HCT116 (cell line): ENCODE data around the gene DYNC1I1. TPM values are rescaled to one million over a fixed set of nuclear protein-coding genes. Genes with fewer than 3 reads are reported as not detected.

Experiments used
- ATAC-seq: fragments of 200-7000 bp; cut with Tn5 transposase; 2 replicates; pipeline ENCODE4 v1.9.1; 2020; ENCODE audit warnings: mild to moderate bottlenecking, moderate library complexity
- BruUV-seq: library from RNA; stranded (reverse); fragments of 400-500 nt; replicated peaks from 2 replicates; lab custom pipeline; 2021; lab: Mats Ljungman, UMichigan
- CTCF ChIA-PET: fragments of 300-600 bp; sonication (Branson Sonifier 250); formaldehyde crosslinking; loops from one replicate; lab custom pipeline; 2021; ENCODE audit warnings: antibody characterized with exemption; lab: Charles Lee
- POLR2A ChIA-PET: fragments of 300-600, 350-600 bp; sonication (Branson Sonifier 250); formaldehyde crosslinking; loops from one replicate; lab custom pipeline; 2021; ENCODE audit warnings: antibody characterized with exemption; lab: Charles Lee
- RAD21 ChIA-PET, 2 experiments: fragments of 300-600 bp; sonication (Branson Sonifier 250); formaldehyde crosslinking; loops; one replicate each; lab custom pipeline; 2023; ENCODE audit warnings: low total read pairs in 2 of 2; ENCODE audit not compliant: uncharacterized antibody in 2 of 2, unreplicated experiment in 2 of 2, low non-redundant PET in 1 of 2; lab: Charles Lee
- DNase-seq: peaks from one replicate; pipeline ENCODE4 v3.0.0-alpha.2; 2010; ENCODE audit warnings: low read depth, low spot score
- H2AFZ ChIP-seq: fragments of 200-600 bp; shearing (Covaris generic), sonication (generic); 2 replicates; pipeline ENCODE4 v1.6.1; 2017; ENCODE audit warnings: low read depth, mixed run types, mixed read lengths, antibody characterized with exemption, low read length; ENCODE audit not compliant: poor library complexity, severe bottlenecking
- H3K27ac ChIP-seq: 2 replicates; pipeline ENCODE4 v1.5.1; 2012; ENCODE audit warnings: low read depth, low read length
- H3K27me3 ChIP-seq: fragments of 200-600 bp; sonication (generic); 2 replicates; pipeline ENCODE4 v1.6.1; 2016; ENCODE audit warnings: mixed run types, low read length, mixed read lengths; ENCODE audit not compliant: insufficient read depth
- H3K36me3 ChIP-seq, 2 experiments: fragments of 200-500 bp in 1 of 2; fragments of 200-600 bp in 1 of 2; sonication (Bioruptor generic) in 1 of 2; sonication (generic) in 1 of 2; 2 replicates each; pipeline versions ENCODE4 v1.5.1 to v1.6.1; 2014 to 2016; ENCODE audit warnings: low read length in 2 of 2, inconsistent platforms in 1 of 2, mixed read lengths in 1 of 2, mixed run types in 1 of 2; ENCODE audit not compliant: insufficient read depth in 2 of 2, control insufficient read depth in 1 of 2
- H3K4me1 ChIP-seq, 2 experiments: fragments of 200-600 bp in 1 of 2; sonication (generic) in 1 of 2; 2 replicates each; pipeline versions ENCODE4 v1.5.1 to v1.6.1; 2012 to 2017; ENCODE audit warnings: low read length in 2 of 2, inconsistent platforms in 1 of 2, mild to moderate bottlenecking in 1 of 2, mixed read lengths in 1 of 2, mixed run types in 1 of 2, moderate library complexity in 1 of 2; ENCODE audit not compliant: insufficient read depth in 2 of 2, control insufficient read depth in 1 of 2
- H3K4me2 ChIP-seq: fragments of 200-600 bp; sonication (generic); 2 replicates; pipeline ENCODE4 v1.6.1; 2017; ENCODE audit warnings: mixed run types, low read length, mixed read lengths
- H3K4me3 ChIP-seq, 2 experiments: fragments of 200-600 bp in 1 of 2; sonication (generic) in 1 of 2; replicated peaks in 1 of 2; 2 replicates each; pipeline ENCODE4 v1.5.1; 2011 to 2016; ENCODE audit warnings: low read length in 2 of 2, control low read depth in 1 of 2, low read depth in 1 of 2, mild to moderate bottlenecking in 1 of 2, mixed read lengths in 1 of 2, mixed run types in 1 of 2
- H3K79me2 ChIP-seq: fragments of 200-600 bp; sonication (generic); 2 replicates; pipeline ENCODE4 v1.6.1; 2017; ENCODE audit warnings: mild to moderate bottlenecking, mixed run types, low read length, moderate library complexity, mixed read lengths; ENCODE audit not compliant: insufficient read depth
- H3K9ac ChIP-seq: fragments of 200-600 bp; sonication (generic); 2 replicates; pipeline ENCODE4 v1.6.1; 2016; ENCODE audit warnings: low read length, mixed read lengths
- H3K9me2 ChIP-seq: fragments of 200-600 bp; sonication (generic), shearing (Covaris generic); 2 replicates; pipeline ENCODE4 v1.6.1; 2017; ENCODE audit warnings: mixed run types, mild to moderate bottlenecking, moderate library complexity; ENCODE audit not compliant: insufficient read depth
- H3K9me3 ChIP-seq, 2 experiments: fragments of 200-500 bp in 1 of 2; fragments of 200-600 bp in 1 of 2; sonication (Bioruptor generic) in 1 of 2; sonication (generic) in 1 of 2; 2 replicates each; pipeline ENCODE4 v1.6.1; 2014 to 2017; ENCODE audit warnings: low read length in 2 of 2, mixed read lengths in 2 of 2, inconsistent platforms in 1 of 2, low read depth in 1 of 2, mild to moderate bottlenecking in 1 of 2, mixed run types in 1 of 2, moderate library complexity in 1 of 2; ENCODE audit not compliant: control insufficient read depth in 1 of 2, insufficient read depth in 1 of 2
- H4K20me1 ChIP-seq: fragments of 200-600 bp; sonication (generic), shearing (Covaris generic); 2 replicates; pipeline ENCODE4 v1.6.1; 2017; ENCODE audit warnings: mixed run types, mild to moderate bottlenecking, moderate library complexity; ENCODE audit not compliant: insufficient read depth
- FOSL1 ChIP-seq: IDR thresholded peaks from 2 replicates; pipeline ENCODE4 v1.6.1; 2012; ENCODE audit warnings: low read depth
- JUND ChIP-seq: IDR thresholded peaks from 2 replicates; pipeline ENCODE4 v1.6.1; 2012
- POLR2A ChIP-seq: IDR thresholded peaks from 2 replicates; pipeline ENCODE4 v1.7.0; 2011; ENCODE audit warnings: borderline replicate concordance; ENCODE audit not compliant: insufficient read depth, insufficient read length; ENCODE audit errors: extremely low read depth
- RAD21 ChIP-seq: IDR thresholded peaks from 2 replicates; pipeline ENCODE4 v1.6.1; 2012; ENCODE audit warnings: low read depth, mild to moderate bottlenecking
- TCF7L2 ChIP-seq: IDR thresholded peaks from 2 replicates; pipeline ENCODE4 v1.7.0; 2011; ENCODE audit warnings: borderline replicate concordance, inconsistent platforms; ENCODE audit not compliant: insufficient read depth, insufficient read length; ENCODE audit errors: extremely low read depth
- ZNF274 ChIP-seq: fragments of 200-500 bp; sonication (Bioruptor generic); IDR thresholded peaks from 2 replicates; pipeline ENCODE4 v1.6.1; 2014; ENCODE audit warnings: mild to moderate bottlenecking, low read depth, low read length, inconsistent platforms
- intact Hi-C: fragments of 100-400 bp; cut with micrococcal nuclease; formaldehyde crosslinking; loops from 2 replicates; pipeline ENCODE4 v1.10.0; 2022
- total RNA-seq: library from RNA; stranded (reverse); gene quantifications from one replicate; pipeline ENCODE4 v1.2.1, GENCODE V29; 2021; ENCODE audit not compliant: unreplicated experiment
- TF ChIP-seq, protein P1 (sequence below), 3 experiments: fragments of 200-600 bp in 1 of 3; sonication (generic) in 1 of 3; IDR thresholded peaks in 2 of 3; conservative IDR thresholded peaks in 1 of 3; 2 replicates each; pipeline ENCODE4 v1.5.1; 2012 to 2017; ENCODE audit warnings: low read depth in 2 of 3, low read length in 2 of 3, antibody characterized with exemption in 1 of 3, borderline replicate concordance in 1 of 3, control low read depth in 1 of 3, mild to moderate bottlenecking in 1 of 3, mixed read lengths in 1 of 3, mixed run types in 1 of 3, moderate library complexity in 1 of 3; ENCODE audit not compliant: insufficient read depth in 1 of 3

The DYNC1I1 gene
- total RNA-seq, 1 experiment from 2014 or later, result not detected

DNA sequence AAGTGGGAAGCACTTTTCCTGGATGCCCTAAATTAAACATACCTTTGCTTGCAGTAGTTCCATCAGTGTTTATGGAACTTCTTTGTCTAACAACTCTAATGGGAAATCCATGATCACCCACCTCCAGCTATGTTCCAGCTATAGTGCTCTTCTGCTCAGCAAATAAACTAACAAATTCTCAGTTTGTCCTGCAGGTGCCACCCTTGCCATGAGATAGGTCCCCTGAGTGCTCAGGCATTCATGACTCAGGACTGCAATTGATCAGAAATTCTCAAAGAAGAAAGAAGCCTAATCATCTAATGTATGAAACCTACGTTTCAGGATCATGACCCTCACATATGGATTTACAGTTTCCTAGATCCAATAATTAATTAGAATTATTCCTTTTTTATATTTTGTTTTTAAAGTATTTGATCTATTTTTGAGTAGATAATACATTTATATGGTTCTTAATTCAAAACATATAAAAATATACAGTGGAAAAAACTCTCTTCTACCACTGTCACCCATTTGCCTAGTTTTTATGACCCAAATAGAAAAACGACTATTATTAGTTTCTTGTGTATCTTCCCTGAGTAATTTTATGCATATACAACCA, 48.7 kb upstream of the DYNC1I1 start:
- Histone ChIP-seq H3K79me2 (no peaks in the 10 kb centered on the region), H3K27me3 (peaks cover 31% of the 10 kb centered on the region; the same call in 1 of the 2 replicates), H3K9me2 (no peaks in the 10 kb centered on the region), H3K9ac (no peak overlapping the region), H3K4me1 (no peaks in the 10 kb centered on the region), H3K36me3 (no peaks in the 10 kb centered on the region), H3K27ac (no peak overlapping the region), H3K4me3 (no peak overlapping the region), H2AFZ (no peak overlapping the region), H4K20me1 (no peaks in the 10 kb centered on the region), H3K4me2 (no peak overlapping the region), H3K9me3 (no peaks in the 10 kb centered on the region)
- no peak for TF ChIP-seq ZNF274
- TF ChIP-seq, protein P1, sequence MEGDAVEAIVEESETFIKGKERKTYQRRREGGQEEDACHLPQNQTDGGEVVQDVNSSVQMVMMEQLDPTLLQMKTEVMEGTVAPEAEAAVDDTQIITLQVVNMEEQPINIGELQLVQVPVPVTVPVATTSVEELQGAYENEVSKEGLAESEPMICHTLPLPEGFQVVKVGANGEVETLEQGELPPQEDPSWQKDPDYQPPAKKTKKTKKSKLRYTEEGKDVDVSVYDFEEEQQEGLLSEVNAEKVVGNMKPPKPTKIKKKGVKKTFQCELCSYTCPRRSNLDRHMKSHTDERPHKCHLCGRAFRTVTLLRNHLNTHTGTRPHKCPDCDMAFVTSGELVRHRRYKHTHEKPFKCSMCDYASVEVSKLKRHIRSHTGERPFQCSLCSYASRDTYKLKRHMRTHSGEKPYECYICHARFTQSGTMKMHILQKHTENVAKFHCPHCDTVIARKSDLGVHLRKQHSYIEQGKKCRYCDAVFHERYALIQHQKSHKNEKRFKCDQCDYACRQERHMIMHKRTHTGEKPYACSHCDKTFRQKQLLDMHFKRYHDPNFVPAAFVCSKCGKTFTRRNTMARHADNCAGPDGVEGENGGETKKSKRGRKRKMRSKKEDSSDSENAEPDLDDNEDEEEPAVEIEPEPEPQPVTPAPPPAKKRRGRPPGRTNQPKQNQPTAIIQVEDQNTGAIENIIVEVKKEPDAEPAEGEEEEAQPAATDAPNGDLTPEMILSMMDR (IDR thresholded peaks at IDR 0.05 in 2 of 3, conservative IDR thresholded peaks at IDR 0.05 in 1 of 3; ENCODE audit: borderline replicate concordance in 1 of 3, insufficient read depth in 1 of 3, low read depth in 2 of 3, low read length in 2 of 3), result peak; percentile 48 to 63 (median 58); a peak in 5 of 6 replicates
- TF ChIP-seq RAD21, result peak; percentile 81
- ATAC-seq, result peak; percentile 95
- BruUV-seq, result no TSS peak
- POLR2A ChIA-PET, result interaction anchor here (1.0 kb wide), 1 partner anchor 148 kb away, joined by 4 read pairs; no protein-coding TSS in a partner anchor
- DNase-seq, result peak; percentile 51
- intact Hi-C loops, result loop anchor here (1.0 to 5.0 kb wide), 2 partner anchors 148 to 1304 kb away; no protein-coding TSS in a partner anchor
- CTCF ChIA-PET, result interaction anchor here (0.6 to 2.2 kb wide), 19 partner anchors 10 to 1341 kb away, joined by 3 to 52 read pairs (median 5); no protein-coding TSS in a partner anchor
- RAD21 ChIA-PET, result interaction anchor here in 1 of 2 experiments (1.0 kb wide), 1 partner anchor 147 kb away, joined by 5 read pairs; no protein-coding TSS in a partner anchor

DNA sequence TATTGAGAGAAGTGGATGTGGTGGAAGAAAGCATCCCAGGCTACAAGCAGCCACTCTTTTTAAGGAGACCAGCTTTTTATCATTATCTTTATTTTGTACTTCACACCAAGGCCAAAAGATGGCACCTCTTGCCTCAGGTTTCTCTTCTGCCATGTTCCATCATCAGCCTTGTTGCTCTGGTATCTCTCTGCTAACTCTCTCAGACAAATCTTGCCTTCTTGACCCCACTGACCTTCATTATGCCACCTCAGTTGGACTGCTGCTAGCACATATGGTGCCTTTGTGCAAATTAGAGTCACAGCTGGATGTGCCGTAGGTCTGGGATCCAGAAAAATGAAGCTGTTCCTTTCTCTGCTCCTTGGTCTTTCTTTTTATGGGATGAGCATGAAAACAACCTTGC, 47.1 kb upstream of the DYNC1I1 start:
- H4K20me1 ChIP-seq, result no peaks in the 10 kb centered on the region
- peaks cover 31% of the 10 kb centered on the region; the same call in 1 of the 2 replicates for H3K27me3 ChIP-seq
- POLR2A ChIA-PET, result no interaction called here
- H3K4me3 ChIP-seq, result no peak overlapping the region
- H3K27ac ChIP-seq, result no peak overlapping the region
- no peaks in the 10 kb centered on the region for H3K9me2 ChIP-seq
- no peaks in the 10 kb centered on the region for H3K79me2 ChIP-seq
- no peak overlapping the region for H3K9ac ChIP-seq
- BruUV-seq, result no TSS peak
- intact Hi-C loops, result no loop called here
- CTCF ChIA-PET, result interaction anchor here (0.6 to 2.3 kb wide), 6 partner anchors 34 to 149 kb away, joined by 3 to 30 read pairs (median 3); no protein-coding TSS in a partner anchor
- DNase-seq, result no peak
- no peak overlapping the region for H2AFZ ChIP-seq
- ATAC-seq, result no peak
- H3K4me1 ChIP-seq, result no peaks in the 10 kb centered on the region
- H3K9me3 ChIP-seq, result no peaks in the 10 kb centered on the region
- no peaks in the 10 kb centered on the region for H3K36me3 ChIP-seq
- RAD21 ChIA-PET, result interaction anchor here in 1 of 2 experiments (1.3 kb wide), 1 partner anchor 146 kb away, joined by 4 read pairs; no protein-coding TSS in a partner anchor
- no peak for TF ChIP-seq ZNF274
- TF ChIP-seq POLR2A, result no peak
- no peak for TF ChIP-seq JUND
- TF ChIP-seq FOSL1, result no peak
- TF ChIP-seq TCF7L2, result no peak
- peak; percentile 39 for TF ChIP-seq RAD21
- TF ChIP-seq, protein P1 (IDR thresholded peaks at IDR 0.05 in 2 of 3, conservative IDR thresholded peaks at IDR 0.05 in 1 of 3; ENCODE audit: borderline replicate concordance in 1 of 3, insufficient read depth in 1 of 3, low read depth in 2 of 3, low read length in 2 of 3), result peak in 1 of 3 experiments; percentile 17; a peak in 1 of 6 replicates
- no peak overlapping the region for H3K4me2 ChIP-seq
